ENCODE data around the gene ACTR2.
"Not testable (repeated sequence)": the region's sequence is repeated elsewhere in the genome, so short reads cannot be mapped to it uniquely, and the experiment has no call there.

The ACTR2 gene

DNA sequence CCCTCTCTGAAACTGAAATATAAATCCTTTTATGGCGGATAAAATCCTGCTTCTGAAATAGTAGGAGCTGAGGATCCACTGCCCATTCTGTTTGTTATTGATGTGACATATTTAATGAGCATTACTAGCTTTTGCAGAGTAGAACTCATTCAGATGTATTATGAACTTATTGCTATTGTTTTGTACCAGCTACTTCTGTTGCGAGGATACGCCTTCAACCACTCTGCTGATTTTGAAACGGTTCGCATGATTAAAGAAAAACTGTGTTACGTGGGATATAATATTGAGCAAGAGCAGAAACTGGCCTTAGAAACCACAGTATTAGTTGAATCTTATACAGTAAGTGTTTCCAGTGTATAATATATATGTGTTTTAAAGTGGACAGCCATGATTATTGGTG is 27.7 kb downstream of the ACTR2 start:
- no peak overlapping the region for H3K27ac ChIP-seq (ENCODE audit: low read depth, low read length)
- H3K27me3 ChIP-seq (ENCODE audit: low read length), result no peaks in the 10 kb centered on the region
- peaks cover 40% of the 10 kb centered on the region for H3K36me3 ChIP-seq (ENCODE audit: low read length)
- H4K20me1 ChIP-seq (ENCODE audit: low read depth, low read length), result peaks cover 16% of the 10 kb centered on the region
- TF ChIP-seq EZH2phosphoT487 (conservative IDR thresholded peaks at IDR 0.05; ENCODE audit: low read length) (no peak), CTCF (IDR thresholded peaks at IDR 0.05; ENCODE audit: insufficient read depth, low read length, poor library complexity, severe bottlenecking) (no peak)
- H3K4me3 ChIP-seq (ENCODE audit: insufficient read depth, low read length, poor library complexity, severe bottlenecking), result no peak overlapping the region
- H3K4me2 ChIP-seq (ENCODE audit: low read depth, low read length, poor library complexity, severe bottlenecking), result no peak overlapping the region
- peaks cover 50% of the 10 kb centered on the region for H3K79me2 ChIP-seq (ENCODE audit: insufficient read depth, low read length)
- H3K9me2 ChIP-seq (replicated peaks; ENCODE audit: insufficient read depth, low read length), result no peaks in the 10 kb centered on the region
- H3K9ac ChIP-seq (ENCODE audit: low read length), result no peak overlapping the region
- no peaks in the 10 kb centered on the region for H3K9me3 ChIP-seq (ENCODE audit: insufficient read depth, low read length)
- no peak overlapping the region for H2AFZ ChIP-seq (ENCODE audit: low read depth, low read length, severe bottlenecking)
- peaks cover 43% of the 10 kb centered on the region for H3F3A ChIP-seq (ENCODE audit: insufficient read depth)

GRCh38 chr2:65256054-65256453 is 28.4 kb downstream of the ACTR2 start:
- Histone ChIP-seq H3K9me2 (replicated peaks; ENCODE audit: insufficient read depth, low read length) (no peaks in the 10 kb centered on the region), H3K79me2 (ENCODE audit: insufficient read depth, low read length) (peaks cover 55% of the 10 kb centered on the region), H3F3A (ENCODE audit: insufficient read depth) (peaks cover 38% of the 10 kb centered on the region), H3K9me3 (ENCODE audit: insufficient read depth, low read length) (no peaks in the 10 kb centered on the region), H3K4me2 (ENCODE audit: low read depth, low read length, poor library complexity, severe bottlenecking) (no peak overlapping the region), H3K4me3 (ENCODE audit: insufficient read depth, low read length, poor library complexity, severe bottlenecking) (no peak overlapping the region), H3K36me3 (ENCODE audit: low read length) (peaks cover 35% of the 10 kb centered on the region), H3K9ac (ENCODE audit: low read length) (no peak overlapping the region), H3K27ac (ENCODE audit: low read depth, low read length) (no peak overlapping the region), H2AFZ (ENCODE audit: low read depth, low read length, severe bottlenecking) (no peak overlapping the region), H3K27me3 (ENCODE audit: low read length) (no peaks in the 10 kb centered on the region), H4K20me1 (ENCODE audit: low read depth, low read length) (peaks cover 12% of the 10 kb centered on the region)
- peak; percentile 22 for TF ChIP-seq CTCF (IDR thresholded peaks at IDR 0.05; ENCODE audit: insufficient read depth, low read length, poor library complexity, severe bottlenecking)
- TF ChIP-seq EZH2phosphoT487 (conservative IDR thresholded peaks at IDR 0.05; ENCODE audit: low read length), result no peak

DNA sequence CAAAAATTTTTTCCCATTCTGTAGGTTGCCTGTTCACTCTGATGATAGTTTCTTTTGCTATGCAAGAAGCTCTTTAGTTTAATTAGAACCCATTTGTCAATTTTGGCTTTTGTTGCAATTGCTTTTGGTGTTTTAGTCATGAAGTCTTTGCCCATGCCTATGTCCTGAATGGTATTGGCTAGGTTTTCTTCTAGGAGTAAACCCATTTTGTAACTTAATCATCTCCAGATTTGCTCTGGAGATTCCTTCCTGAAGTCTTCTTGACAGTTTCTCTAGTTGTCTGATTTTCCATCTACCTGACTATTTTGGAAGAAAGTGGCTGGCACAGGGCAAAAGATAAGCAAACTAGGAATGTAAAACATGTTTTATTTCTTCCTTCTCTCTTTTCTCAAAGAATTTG is 30.2 kb downstream of the ACTR2 start:
- not testable (repeated sequence) for H3K4me3 ChIP-seq (ENCODE audit: insufficient read depth, low read length, poor library complexity, severe bottlenecking); H2AFZ ChIP-seq (ENCODE audit: low read depth, low read length, severe bottlenecking); H3K27ac ChIP-seq (ENCODE audit: low read depth, low read length); H3K9me2 ChIP-seq (replicated peaks; ENCODE audit: insufficient read depth, low read length); H3K4me2 ChIP-seq (ENCODE audit: low read depth, low read length, poor library complexity, severe bottlenecking); H3K9ac ChIP-seq (ENCODE audit: low read length); H3K27me3 ChIP-seq (ENCODE audit: low read length); H3K9me3 ChIP-seq (ENCODE audit: insufficient read depth, low read length)
- Histone ChIP-seq H3K36me3 (ENCODE audit: low read length) (peaks cover 42% of the 10 kb centered on the region), H3K79me2 (ENCODE audit: insufficient read depth, low read length) (peaks cover 65% of the 10 kb centered on the region), H4K20me1 (ENCODE audit: low read depth, low read length) (peaks cover 12% of the 10 kb centered on the region), H3F3A (ENCODE audit: insufficient read depth) (peaks cover 33% of the 10 kb centered on the region)

DNA sequence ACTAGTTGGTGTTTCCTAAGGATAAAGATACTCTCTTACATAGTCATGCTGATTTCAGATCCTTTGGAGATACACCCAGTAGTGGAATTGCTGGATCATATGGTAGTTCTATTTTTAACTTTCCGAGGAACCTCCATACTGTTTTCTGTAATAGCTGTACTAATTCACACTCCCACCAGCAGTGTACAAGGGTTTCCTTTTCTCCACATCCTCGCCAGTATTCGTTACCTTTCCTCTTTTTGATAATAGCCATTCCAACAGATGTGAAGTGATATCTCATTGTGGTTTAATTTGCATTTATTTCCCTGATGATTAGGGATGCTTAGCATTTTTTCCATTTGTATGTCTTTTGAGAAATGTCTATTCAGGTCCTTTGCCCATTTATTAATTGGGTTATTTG is 34.0 kb downstream of the ACTR2 start:
- Histone ChIP-seq H3K9me3 (ENCODE audit: insufficient read depth, low read length) (no peaks in the 10 kb centered on the region), H3K27me3 (ENCODE audit: low read length) (no peaks in the 10 kb centered on the region), H2AFZ (ENCODE audit: low read depth, low read length, severe bottlenecking) (no peak overlapping the region), H4K20me1 (ENCODE audit: low read depth, low read length) (peaks cover 16% of the 10 kb centered on the region; the same call in 1 of the 2 replicates), H3K9ac (ENCODE audit: low read length) (no peak overlapping the region), H3K4me2 (ENCODE audit: low read depth, low read length, poor library complexity, severe bottlenecking) (no peak overlapping the region), H3K9me2 (replicated peaks; ENCODE audit: insufficient read depth, low read length) (no peaks in the 10 kb centered on the region), H3K36me3 (ENCODE audit: low read length) (peaks cover 40% of the 10 kb centered on the region), H3F3A (ENCODE audit: insufficient read depth) (peaks cover 23% of the 10 kb centered on the region; the same call in 1 of the 2 replicates), H3K79me2 (ENCODE audit: insufficient read depth, low read length) (peaks cover 57% of the 10 kb centered on the region), H3K27ac (ENCODE audit: low read depth, low read length) (no peak overlapping the region), H3K4me3 (ENCODE audit: insufficient read depth, low read length, poor library complexity, severe bottlenecking) (no peak overlapping the region)
- TF ChIP-seq EZH2phosphoT487 (conservative IDR thresholded peaks at IDR 0.05; ENCODE audit: low read length) (no peak), CTCF (IDR thresholded peaks at IDR 0.05; ENCODE audit: insufficient read depth, low read length, poor library complexity, severe bottlenecking) (no peak)

Data from SU-DHL-6 (cell line).